Activated T-helper 2 cell treated with anti-CD3 and anti-CD28 coated beads, Interferon-gamma antibody, Interleukin-2, Interleukin-4, amounts not matched to agents 10 μg/mL and 5 μg/mL and 100 μg/mL, durations not matched to agents 14 hours and 24 hours and 36 hours (primary cell): ENCODE measurements around the gene SRP9. TPM values are rescaled to one million over a fixed set of nuclear protein-coding genes. Genes with fewer than 3 reads are reported as not detected.

Experiments used
- DNase-seq: peaks from one replicate; pipeline ENCODE4 v3.0.0; 2021; ENCODE audit warnings: low spot score
- H3K27ac Mint-ChIP-seq: one replicate; pipeline ENCODE4 v1.8.0; 2021; ENCODE audit warnings: mixed read lengths
- H3K27me3 Mint-ChIP-seq: one replicate; pipeline ENCODE4 v1.8.0; 2021; ENCODE audit warnings: low read depth, mixed read lengths
- H3K36me3 Mint-ChIP-seq: one replicate; pipeline ENCODE4 v1.8.0; 2021; ENCODE audit warnings: low read depth, mixed read lengths
- H3K4me1 Mint-ChIP-seq: one replicate; pipeline ENCODE4 v1.8.0; 2021; ENCODE audit warnings: low read depth, mixed read lengths
- H3K4me3 Mint-ChIP-seq: one replicate; pipeline ENCODE4 v1.8.0; 2021; ENCODE audit warnings: low read depth, mild to moderate bottlenecking, moderate library complexity, mixed read lengths
- H3K9me3 Mint-ChIP-seq: one replicate; pipeline ENCODE4 v1.8.0; 2021; ENCODE audit warnings: mixed read lengths
- intact Hi-C: fragments of 100-400 bp; cut with micrococcal nuclease; formaldehyde crosslinking; loops from one replicate; pipeline ENCODE4 v1.15.1; 2023
- total RNA-seq: library from RNA; stranded (reverse); gene quantifications from 2 replicates; pipeline ENCODE4 v1.2.3, GENCODE V29; 2022

Gene SRP9
- total RNA-seq, 1 donor from 2014 or later, result 270 TPM

DNA sequence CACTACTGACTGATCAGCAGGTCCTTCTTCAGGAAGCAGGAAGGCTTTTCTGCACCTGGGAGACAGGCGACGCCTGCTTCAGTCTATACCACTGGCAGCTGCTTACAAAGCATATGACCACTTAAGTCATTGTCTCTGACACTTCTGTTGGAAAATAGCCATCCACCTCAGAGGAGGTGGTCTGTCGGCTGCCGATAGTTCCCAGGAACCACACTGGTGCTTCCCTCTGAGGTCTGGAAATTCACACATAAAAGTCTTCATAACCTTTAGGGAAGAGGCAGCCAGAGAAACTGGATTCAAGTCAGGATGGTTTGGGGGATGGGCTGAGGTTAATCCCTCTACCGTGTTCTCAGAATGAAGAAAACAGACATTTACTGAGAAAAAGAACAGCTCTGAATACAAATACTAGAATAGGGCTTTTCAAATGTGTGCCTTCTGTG, 15.6 kb upstream of the SRP9 start:
- H3K9me3 Mint-ChIP-seq, result no peaks in the 10 kb centered on the region
- no peaks in the 10 kb centered on the region for H3K4me1 Mint-ChIP-seq
- H3K27me3 Mint-ChIP-seq, result peaks cover 8% of the 10 kb centered on the region
- H3K4me3 Mint-ChIP-seq, result no peak overlapping the region
- no peaks in the 10 kb centered on the region for H3K36me3 Mint-ChIP-seq
- intact Hi-C loops, result no loop called here
- no peak for DNase-seq
- H3K27ac Mint-ChIP-seq, result no peak overlapping the region

DNA sequence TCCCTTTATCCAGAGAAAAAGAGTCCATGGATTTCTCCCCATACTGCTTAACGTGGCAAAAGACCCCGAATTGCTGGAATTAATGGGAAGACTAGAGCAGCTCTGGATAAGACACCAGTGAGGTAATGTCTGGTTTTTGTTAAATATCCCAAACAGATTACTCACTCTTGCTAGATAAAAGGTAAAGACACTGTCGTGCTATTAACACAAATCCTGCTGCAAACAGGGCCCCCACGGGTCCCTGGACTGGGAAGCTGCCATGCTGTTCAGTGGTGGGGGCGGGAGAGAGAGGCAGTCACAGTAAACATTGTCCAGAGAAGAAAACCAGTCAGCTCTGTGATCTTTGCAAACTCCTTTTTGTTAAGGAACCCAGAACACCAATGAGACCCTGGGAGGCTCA, 15.2 kb upstream of the SRP9 start:
- Mint-ChIP-seq H3K4me1 (no peaks in the 10 kb centered on the region), H3K9me3 (no peaks in the 10 kb centered on the region), H3K4me3 (no peak overlapping the region), H3K27me3 (peaks cover 8% of the 10 kb centered on the region), H3K36me3 (no peaks in the 10 kb centered on the region), H3K27ac (no peak overlapping the region)
- no peak for DNase-seq
- intact Hi-C loops, result no loop called here

GRCh38 chr1:225763716-225764548, 13.7 kb upstream of the SRP9 start:
- H3K27me3 Mint-ChIP-seq, result peaks cover 8% of the 10 kb centered on the region

GRCh38 chr1:225765982-225766674, 11.5 kb upstream of the SRP9 start:
- Mint-ChIP-seq H3K4me1 (peaks cover 1% of the 10 kb centered on the region), H3K27ac (no peak overlapping the region), H3K27me3 (peaks cover 7% of the 10 kb centered on the region), H3K4me3 (no peak overlapping the region), H3K9me3 (no peaks in the 10 kb centered on the region), H3K36me3 (no peaks in the 10 kb centered on the region)
- intact Hi-C loops, result no loop called here
- no peak for DNase-seq

More at GRCh38 chr1:225763716-225764548, 13.7 kb upstream of the SRP9 start:
- Mint-ChIP-seq H3K4me3 (no peak overlapping the region), H3K9me3 (no peaks in the 10 kb centered on the region), H3K27ac (no peak overlapping the region), H3K36me3 (no peaks in the 10 kb centered on the region), H3K4me1 (no peaks in the 10 kb centered on the region)
- intact Hi-C loops, result no loop called here
- no peak for DNase-seq

DNA sequence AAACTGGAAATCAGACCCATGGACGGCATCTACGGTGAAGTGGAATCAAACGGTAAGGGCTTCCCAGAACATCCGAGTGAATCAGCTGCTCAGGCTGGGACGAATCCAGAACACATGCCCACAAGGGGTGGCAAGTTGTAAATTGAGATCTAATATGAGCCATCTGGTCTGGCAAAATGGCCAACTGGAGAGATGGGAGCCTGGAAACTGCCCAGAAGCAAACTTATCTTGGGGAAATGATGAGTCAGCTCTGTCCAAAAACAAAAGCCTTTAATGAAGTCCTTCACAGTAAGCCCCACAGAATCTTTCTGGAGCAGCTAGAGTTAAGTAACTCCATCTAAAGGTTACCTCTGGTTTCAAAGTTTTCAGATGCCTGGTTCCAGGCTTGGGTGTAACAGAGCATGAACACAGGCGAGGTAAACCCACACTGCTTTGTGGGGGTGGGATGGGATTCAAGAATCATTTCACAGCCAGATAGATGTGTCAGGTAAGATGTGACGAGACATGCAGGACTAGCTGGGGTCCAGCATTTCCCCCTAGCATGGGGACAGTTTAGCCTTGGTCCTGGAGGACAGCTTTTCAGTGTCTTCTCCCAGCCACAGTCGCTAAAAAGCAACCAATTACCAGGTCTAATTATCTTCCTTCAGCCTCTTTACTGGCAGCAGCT, 10.5 kb upstream of the SRP9 start:
- Mint-ChIP-seq H3K27ac (no peak overlapping the region), H3K36me3 (no peaks in the 10 kb centered on the region), H3K9me3 (no peaks in the 10 kb centered on the region), H3K4me3 (no peak overlapping the region), H3K4me1 (peaks cover 1% of the 10 kb centered on the region), H3K27me3 (peaks cover 5% of the 10 kb centered on the region)
- intact Hi-C loops, result no loop called here
- DNase-seq, result no peak

- no peaks in the 10 kb centered on the region for H3K9me3 Mint-ChIP-seq
- no peak for DNase-seq
- H3K36me3 Mint-ChIP-seq, result no peaks in the 10 kb centered on the region
- peaks cover 5% of the 10 kb centered on the region for H3K27me3 Mint-ChIP-seq
- no peak overlapping the region for H3K27ac Mint-ChIP-seq
- H3K4me3 Mint-ChIP-seq, result no peak overlapping the region
- peaks cover 1% of the 10 kb centered on the region for H3K4me1 Mint-ChIP-seq
- intact Hi-C loops, result no loop called here
These were observed 9.7 kb upstream of the SRP9 start for GRCh38 chr1:225767634-225768540.

- no peak overlapping the region for H3K4me3 Mint-ChIP-seq
- H3K9me3 Mint-ChIP-seq, result no peaks in the 10 kb centered on the region
- peaks cover 1% of the 10 kb centered on the region for H3K4me1 Mint-ChIP-seq
- H3K36me3 Mint-ChIP-seq, result no peaks in the 10 kb centered on the region
- intact Hi-C loops, result no loop called here
- no peak overlapping the region for H3K27ac Mint-ChIP-seq
- H3K27me3 Mint-ChIP-seq, result peaks cover 5% of the 10 kb centered on the region
- DNase-seq, result no peak
These were observed 8.8 kb upstream of the SRP9 start for GRCh38 chr1:225768662-225769426.

DNA sequence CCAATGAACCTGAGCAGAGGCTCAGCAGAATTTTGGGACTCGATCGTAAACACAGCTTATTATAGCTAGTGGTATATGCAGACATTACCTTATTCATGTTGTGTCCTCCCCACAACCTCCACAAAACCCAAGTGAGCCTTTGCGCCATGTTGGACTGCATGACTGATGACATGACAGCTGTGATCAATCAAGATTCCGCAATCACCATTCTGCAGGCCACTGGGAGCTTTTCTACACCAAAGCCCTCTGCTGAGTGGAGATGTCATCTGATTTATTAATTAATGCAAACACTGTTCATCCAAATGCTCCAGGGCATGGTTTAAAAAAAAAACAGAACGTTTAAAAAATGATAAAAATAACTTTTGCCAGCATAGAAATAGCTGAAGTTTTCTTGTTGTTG, 7.9 kb upstream of the SRP9 start:
- intact Hi-C loops, result no loop called here
- DNase-seq, result no peak
- no peaks in the 10 kb centered on the region for H3K36me3 Mint-ChIP-seq
- no peak overlapping the region for H3K27ac Mint-ChIP-seq
- H3K4me1 Mint-ChIP-seq, result peaks cover 1% of the 10 kb centered on the region
- no peaks in the 10 kb centered on the region for H3K9me3 Mint-ChIP-seq
- no peak overlapping the region for H3K4me3 Mint-ChIP-seq
- peaks cover 5% of the 10 kb centered on the region for H3K27me3 Mint-ChIP-seq

GRCh38 chr1:225770561-225771248, 6.9 kb upstream of the SRP9 start:
- intact Hi-C loops, result no loop called here
- Mint-ChIP-seq H3K36me3 (no peaks in the 10 kb centered on the region), H3K4me3 (no peak overlapping the region), H3K27ac (no peak overlapping the region), H3K9me3 (no peaks in the 10 kb centered on the region), H3K4me1 (peaks cover 3% of the 10 kb centered on the region), H3K27me3 (peaks cover 5% of the 10 kb centered on the region)
- DNase-seq, result no peak

DNA sequence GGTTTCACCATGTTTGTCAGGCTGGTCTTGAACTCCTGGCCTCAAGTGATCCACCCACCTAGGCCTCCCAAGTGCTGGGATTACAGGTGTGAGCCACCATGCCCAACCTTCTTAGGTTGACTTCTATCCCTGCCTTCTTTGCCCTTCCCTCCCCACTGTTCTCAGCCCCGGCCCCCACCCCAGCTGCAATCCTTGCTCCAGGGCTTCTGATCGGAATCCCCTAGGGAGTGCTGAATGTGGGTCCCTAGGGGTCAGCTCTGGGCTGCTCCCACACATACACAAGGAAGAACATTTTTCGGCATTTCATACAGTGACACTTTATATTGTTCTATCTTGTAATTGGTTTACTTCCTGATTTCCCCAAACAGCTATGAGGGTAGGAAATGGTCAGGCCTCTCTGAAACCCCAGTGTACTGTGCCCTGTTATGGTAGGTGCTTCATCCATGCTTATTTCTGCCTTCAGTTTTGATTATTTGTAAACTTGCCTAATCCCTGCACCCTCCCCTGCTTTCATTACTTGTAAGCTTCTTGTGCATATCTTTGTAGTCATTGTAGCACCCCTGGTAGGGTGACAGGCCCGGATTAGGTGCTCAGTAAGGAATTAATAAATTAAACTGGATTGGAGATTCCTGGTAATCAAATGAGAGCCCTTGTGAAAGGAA, 5.8 kb upstream of the SRP9 start:
- Mint-ChIP-seq H3K4me3 (no peak overlapping the region), H3K27me3 (peaks cover 2% of the 10 kb centered on the region), H3K27ac (no peak overlapping the region), H3K4me1 (peaks cover 3% of the 10 kb centered on the region), H3K9me3 (no peaks in the 10 kb centered on the region), H3K36me3 (no peaks in the 10 kb centered on the region)
- intact Hi-C loops, result loop anchor here (2.0 kb wide), 1 partner anchor 297 kb away; no protein-coding TSS in a partner anchor
- no peak for DNase-seq

DNA sequence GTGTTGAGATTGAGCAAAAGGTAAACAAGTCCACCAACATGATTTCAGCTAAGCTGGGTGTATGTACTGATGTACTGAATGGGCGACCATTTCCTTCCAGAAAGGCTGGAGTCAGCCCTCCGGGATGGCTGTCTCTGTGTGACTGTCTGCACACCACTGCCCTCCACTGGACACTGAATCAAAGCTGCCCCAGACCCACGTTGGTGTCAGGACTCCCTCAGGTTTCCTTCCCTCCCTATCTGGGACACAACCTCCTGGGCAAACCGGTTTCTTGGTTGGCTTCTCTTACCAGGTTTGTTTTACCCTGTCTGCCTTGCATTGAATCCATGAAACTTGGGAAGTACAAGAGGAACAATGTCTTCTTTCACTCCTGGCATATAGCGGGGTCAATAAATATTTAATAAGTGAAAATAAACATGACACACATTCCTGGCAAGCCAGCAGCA, 5.3 kb upstream of the SRP9 start:
- no peak overlapping the region for H3K27ac Mint-ChIP-seq
- H3K9me3 Mint-ChIP-seq, result no peaks in the 10 kb centered on the region
- peaks cover 2% of the 10 kb centered on the region for H3K27me3 Mint-ChIP-seq
- no peak overlapping the region for H3K4me3 Mint-ChIP-seq
- peaks cover 3% of the 10 kb centered on the region for H3K4me1 Mint-ChIP-seq
- intact Hi-C loops, result loop anchor here (2.0 kb wide), 1 partner anchor 298 kb away; no protein-coding TSS in a partner anchor
- DNase-seq, result no peak
- H3K36me3 Mint-ChIP-seq, result no peaks in the 10 kb centered on the region
